Activated effector memory CD4-positive, alpha-beta T cell treated with Interleukin-2 at 50 U/mL for 16 hours (primary cell): Measurements from ENCODE around the gene SIAH2.

ENCODE experiments used
- DNase-seq: peaks from one replicate; pipeline ENCODE4 v3.0.0-alpha.2; 2020

Gene SIAH2

DNA sequence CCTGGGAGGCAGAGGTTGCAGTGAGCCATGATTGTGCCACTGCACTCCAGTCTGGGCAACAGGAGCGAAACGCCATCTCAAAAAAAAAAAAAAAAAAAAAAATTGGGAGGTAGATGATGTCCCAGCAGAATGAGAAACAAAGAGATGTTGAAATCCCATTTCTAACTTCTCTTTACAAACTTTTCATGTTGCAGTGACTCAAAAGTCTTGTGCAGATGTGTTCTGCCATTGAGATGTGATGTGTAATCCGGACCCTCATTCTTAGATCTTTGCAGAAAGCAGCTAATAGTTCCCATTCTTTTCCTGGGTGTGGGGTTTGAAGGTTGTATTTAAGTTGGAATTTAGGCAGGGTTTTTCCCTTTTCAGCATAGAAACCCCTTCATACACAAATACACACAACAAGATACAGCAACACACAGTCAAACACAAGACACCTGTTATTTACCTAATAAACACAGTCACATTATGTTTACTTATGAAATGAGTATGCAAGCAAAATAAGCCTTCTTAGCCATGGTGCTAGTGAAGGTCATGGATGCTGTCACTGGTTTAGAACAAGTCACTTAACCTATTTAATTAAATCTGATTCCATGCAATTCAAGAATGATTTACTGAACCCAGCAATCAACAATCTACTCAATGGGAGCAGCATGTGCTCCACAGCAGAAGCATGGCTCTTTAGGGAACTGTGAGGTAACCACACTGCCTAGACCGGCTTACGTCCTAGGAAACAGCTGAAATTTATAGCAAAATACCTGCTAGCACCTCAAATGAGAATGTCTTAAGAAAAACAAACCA lies 14.9 kb downstream of the SIAH2 start:
- DNase-seq = no peak

DNA sequence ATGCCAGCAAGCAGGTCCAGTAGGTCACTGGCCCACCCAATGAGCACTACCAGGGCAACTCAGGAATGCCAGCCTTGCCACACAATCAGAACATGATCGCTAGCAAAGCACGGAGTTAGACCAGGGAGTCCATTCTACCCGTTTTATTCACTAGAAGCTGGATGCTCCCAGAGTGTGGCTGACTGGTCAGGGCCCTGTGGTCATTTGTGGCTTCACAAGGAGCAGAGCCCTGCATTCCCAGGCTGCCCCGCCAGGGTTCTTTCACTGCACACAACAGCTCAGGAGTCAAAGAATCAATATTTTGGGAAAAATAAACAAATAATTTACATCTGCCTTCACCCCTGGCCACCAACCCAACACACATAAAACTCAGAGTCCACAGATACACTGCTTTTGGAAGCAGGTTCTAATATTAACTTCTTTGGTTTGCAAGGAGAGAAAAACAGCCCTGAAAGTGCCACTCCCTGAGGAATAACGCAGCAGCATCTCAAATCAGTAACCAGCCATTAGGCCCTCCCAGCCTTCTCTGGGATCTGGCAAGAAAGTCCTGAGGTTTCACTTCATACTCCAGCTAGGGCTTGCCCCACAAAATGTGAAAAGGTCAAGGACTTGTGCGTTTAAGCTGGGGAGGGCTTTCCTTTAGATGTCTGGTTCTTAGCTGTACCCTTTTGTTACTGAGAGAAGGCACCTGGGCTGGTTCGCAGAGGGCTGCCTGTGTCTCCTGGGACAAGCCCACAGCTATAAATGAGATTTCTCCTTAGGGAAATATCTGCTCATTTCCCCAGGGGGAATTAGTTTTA lies 16.0 kb downstream of the SIAH2 start:
- no peak for DNase-seq

GRCh38 chr3:150745832-150746231 lies 17.1 kb downstream of the SIAH2 start:
- DNase-seq = no peak

- DNase-seq = no peak
Observed at GRCh38 chr3:150744919-150745211, 18.1 kb downstream of the SIAH2 start.

- no peak for DNase-seq
Observed at GRCh38 chr3:150744041-150744918, 18.7 kb downstream of the SIAH2 start.

DNA sequence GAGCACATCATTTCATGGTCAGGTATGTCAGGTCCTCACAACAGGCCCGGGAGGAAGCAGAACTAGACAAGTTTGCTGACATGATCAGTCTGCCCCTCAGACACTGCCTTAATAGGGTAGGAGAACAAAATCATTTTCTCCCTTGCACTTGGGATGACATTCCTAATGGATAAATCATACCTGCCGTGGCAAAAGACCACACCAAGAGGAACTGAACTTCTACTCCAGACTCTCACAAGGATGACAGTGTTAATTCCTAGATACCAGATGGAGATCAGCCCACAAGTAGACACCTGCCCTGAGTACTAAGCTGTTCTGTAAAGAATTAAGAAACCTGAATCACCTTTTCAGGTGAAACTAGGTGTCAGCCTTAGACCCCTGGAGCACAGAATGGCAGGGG lies 19.5 kb downstream of the SIAH2 start:
- DNase-seq = no peak

DNA sequence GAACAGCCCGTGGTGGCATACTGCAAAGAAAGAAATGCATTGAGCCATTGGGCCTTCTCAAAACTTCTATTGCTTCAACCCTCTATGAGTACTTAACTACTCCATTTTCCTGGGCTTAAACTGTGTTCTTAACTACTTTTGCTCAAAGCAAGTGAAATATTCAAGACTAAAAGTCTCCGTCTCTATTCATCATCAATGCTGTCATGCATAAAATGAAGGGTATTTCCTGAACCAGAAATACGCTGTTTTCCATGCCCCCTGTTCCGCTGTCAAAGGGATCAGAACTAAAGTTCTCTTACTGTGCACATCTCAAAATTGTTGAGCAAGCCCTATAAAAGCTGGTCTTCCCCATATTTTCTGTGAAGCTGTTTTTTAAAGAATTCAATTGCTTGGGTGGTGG lies 20.3 kb downstream of the SIAH2 start:
- no peak for DNase-seq

GRCh38 chr3:150742141-150742523 lies 20.8 kb downstream of the SIAH2 start:
- DNase-seq = no peak

DNA sequence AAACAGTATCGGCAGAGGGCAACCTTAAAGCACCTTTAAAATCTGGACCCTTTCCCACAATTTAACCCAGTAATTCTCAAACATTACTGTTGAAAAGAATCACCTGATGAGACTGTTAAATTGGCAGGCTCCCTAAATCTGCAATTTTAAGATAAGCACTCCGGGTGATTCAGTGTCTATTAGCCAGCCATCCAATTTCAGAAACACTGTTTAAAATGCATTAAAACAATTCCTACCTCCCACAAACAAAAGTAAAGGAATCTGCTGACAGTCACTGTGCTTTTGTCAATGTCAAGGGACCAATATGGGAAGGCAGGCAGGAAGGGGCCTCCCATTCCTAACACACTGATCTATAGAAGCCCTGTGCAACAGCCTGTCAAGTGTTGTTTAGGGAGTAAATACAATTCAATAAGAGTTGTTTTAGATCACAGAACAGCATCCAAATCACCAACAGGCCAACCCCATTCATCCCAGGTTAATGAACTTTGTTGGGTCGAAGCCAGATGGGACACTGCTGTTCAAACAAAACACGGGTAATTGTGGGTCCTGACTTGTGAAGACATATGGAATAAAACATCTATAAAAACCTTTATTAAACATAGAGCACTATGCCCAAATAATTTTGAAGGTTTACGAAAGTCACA lies 21.4 kb downstream of the SIAH2 start:
- no peak for DNase-seq

DNA sequence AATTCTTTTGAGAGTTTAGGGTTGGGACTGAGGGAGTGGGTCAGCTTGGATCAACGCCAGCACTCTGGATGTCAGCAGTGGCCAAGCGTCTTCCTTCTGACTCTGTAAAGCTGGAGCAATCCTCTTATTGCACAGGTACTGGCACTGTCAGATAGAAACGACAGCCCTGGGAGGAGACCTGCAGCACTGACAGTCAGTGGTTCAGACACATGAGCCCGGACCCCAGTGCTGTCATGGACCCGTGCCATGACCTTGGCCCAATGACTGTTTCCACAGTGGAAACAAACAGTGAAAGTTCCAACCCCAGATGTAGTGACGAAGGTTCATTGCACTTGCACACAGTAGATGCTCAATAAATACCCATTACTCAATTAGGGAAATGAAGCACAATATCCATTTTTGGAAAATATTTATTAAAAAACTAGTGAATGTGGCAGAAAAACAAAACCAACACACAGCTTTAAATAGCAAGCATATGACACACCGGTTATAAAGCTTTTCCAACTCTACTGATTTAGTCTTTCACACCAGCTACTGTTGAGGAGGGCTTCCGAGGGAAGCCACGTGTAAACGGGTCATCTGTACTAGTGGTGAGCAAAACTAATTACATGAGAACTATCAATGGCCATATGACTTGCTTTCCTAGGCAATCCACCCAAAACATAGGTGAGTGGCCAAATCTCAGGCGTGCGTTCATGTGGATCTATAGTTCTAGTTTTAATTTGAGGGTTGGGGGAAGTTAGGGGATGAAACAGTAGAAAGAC lies 22.1 kb downstream of the SIAH2 start:
- DNase-seq = no peak

- DNase-seq = no peak
Observed at GRCh38 chr3:150739877-150740645, 22.9 kb downstream of the SIAH2 start.

DNA sequence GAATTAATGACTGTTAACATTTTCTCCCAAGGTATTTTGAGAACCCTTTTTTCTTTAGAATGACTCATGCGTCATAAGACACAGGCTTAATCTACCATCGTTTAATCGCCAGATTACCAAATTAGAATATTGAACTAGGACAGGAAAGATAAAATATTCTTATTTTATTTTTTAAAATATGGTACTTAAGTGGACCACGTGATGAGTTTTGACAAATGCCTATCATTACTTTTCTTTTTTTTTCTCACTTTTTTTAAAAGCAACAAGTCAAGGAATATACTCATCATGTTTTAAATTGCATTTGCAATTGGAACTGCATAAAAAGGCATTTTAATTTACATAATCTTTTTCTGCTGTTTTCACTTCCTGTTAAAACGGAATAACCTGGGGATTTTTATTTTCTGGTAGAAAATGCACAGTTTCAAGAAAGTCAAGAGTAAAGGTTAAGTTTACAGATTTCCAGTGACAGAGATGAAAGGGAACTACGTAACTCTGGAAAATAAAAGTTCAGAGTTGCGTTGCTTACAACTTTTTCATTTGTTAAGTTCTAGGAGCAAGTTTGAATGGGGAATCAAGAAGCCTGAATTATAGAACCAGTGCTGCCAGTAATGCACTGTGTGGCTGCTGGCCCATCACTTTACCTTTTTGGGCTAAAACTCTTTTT lies 23.6 kb downstream of the SIAH2 start:
- DNase-seq = no peak

GRCh38 chr3:150738688-150739087 lies 24.3 kb downstream of the SIAH2 start:
- no peak for DNase-seq

DNA sequence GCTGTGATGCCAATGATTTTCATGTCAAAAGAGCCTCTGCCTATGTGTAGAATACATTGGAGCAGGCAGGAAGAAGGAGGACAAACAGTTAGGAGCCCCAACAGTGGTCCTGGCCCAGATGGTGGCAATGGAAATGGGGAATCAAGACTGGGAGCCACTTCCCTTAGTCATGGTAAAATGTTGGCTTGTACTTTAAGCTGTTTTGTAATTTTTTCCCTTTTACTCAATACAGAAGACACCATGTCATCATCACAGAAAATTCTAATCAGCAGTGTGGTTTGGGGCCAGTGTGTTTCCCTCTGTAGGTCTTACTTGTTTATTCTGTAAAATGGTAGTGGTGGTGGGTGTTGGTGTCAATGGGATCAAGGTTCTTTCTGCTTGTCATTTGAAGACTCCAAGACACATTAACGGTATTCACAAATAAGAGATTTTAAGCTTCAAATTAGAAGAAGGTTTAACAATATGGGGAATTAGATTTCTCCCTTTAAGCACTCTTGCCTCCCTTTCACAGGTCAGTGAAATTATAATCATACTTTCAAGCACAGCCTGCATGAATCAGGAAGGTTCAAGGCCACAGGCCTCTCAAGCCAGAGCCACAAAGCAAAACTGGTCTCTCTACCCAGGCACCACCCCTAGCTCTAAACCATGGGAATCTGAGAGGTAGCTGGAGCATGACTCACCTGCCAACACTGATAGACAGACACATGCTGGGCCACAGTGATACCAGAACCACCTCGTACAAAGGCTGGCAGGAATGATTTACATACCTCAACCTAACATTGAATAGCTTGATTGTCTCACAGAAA lies 24.9 kb downstream of the SIAH2 start:
- DNase-seq = no peak

GRCh38 chr3:150736903-150737832 lies 25.8 kb downstream of the SIAH2 start:
- no peak for DNase-seq

- no peak for DNase-seq
Observed at GRCh38 chr3:150736316-150736719, 26.7 kb downstream of the SIAH2 start.

GRCh38 chr3:150734795-150735119 lies 28.2 kb downstream of the SIAH2 start:
- DNase-seq = no peak

GRCh38 chr3:150733936-150734794 lies 28.8 kb downstream of the SIAH2 start:
- DNase-seq = no peak
